Aorta (tissue), 5 donors: ENCODE measurements around the gene SYNPO. TPM values are rescaled to one million over a fixed set of nuclear protein-coding genes. Genes with fewer than 3 reads are reported as not detected.

ENCODE experiments used
- ATAC-seq: fragments of 200-7000 bp; cut with Tn5 transposase; one replicate; pipeline ENCODE4 v1.9.1; 2022; ENCODE audit warnings: moderate library complexity; ENCODE audit not compliant: low FRiP score
- DNase-seq, 2 donors: peaks; one replicate each; pipeline ENCODE4 v3.0.0-alpha.2; 2020
- H3K27ac ChIP-seq, 2 donors: one replicate each; pipeline ENCODE4 v1.5.1; 2013; ENCODE audit warnings: low read length in 2 of 2, mild to moderate bottlenecking in 2 of 2, moderate library complexity in 2 of 2, control low read depth in 1 of 2, inconsistent platforms in 1 of 2, low read depth in 1 of 2
- H3K27me3 ChIP-seq, 2 donors: one replicate each; pipeline ENCODE4 v1.6.1; 2013; ENCODE audit warnings: control low read depth in 1 of 2, low read length in 1 of 2, mild to moderate bottlenecking in 1 of 2, moderate library complexity in 1 of 2; ENCODE audit not compliant: insufficient read depth in 2 of 2, control insufficient read depth in 1 of 2
- H3K36me3 ChIP-seq, 2 donors: one replicate each; pipeline ENCODE4 v1.6.1; 2013; ENCODE audit warnings: control low read depth in 1 of 2, low read length in 1 of 2, mild to moderate bottlenecking in 1 of 2; ENCODE audit not compliant: insufficient read depth in 2 of 2, control insufficient read depth in 1 of 2
- H3K4me1 ChIP-seq, 2 donors: one replicate each; pipeline ENCODE4 v1.6.1; 2013; ENCODE audit warnings: low read length in 2 of 2, control low read depth in 1 of 2, mild to moderate bottlenecking in 1 of 2, moderate library complexity in 1 of 2; ENCODE audit not compliant: insufficient read depth in 2 of 2, control insufficient read depth in 1 of 2
- H3K4me3 ChIP-seq, 2 donors: one replicate each; pipeline ENCODE4 v1.5.1; 2013; ENCODE audit warnings: low read length in 2 of 2, control low read depth in 1 of 2, mild to moderate bottlenecking in 1 of 2
- H3K9me3 ChIP-seq: one replicate; pipeline ENCODE4 v1.6.1; 2013; ENCODE audit warnings: mild to moderate bottlenecking, low read length; ENCODE audit not compliant: control insufficient read depth
- WGBS, 2 donors: extraction: QIAGEN DNeasy Blood & Tissue Kit; methylation state at CpG; one replicate each; pipeline ENCODE4 v1.1.7; 2013; 5-methylcytosine and 5-hydroxymethylcytosine counted together
- intact Hi-C, 2 donors: fragments of 100-400 bp; cut with DNase I; formaldehyde crosslinking; loops; one replicate each; pipeline versions ENCODE4 v1.14.2 to v1.15.0; 2022
- long read RNA-seq, 2 donors: library from polyadenylated mRNA; unstranded; transcript quantifications; one replicate each; pipeline ENCODE4 v2.0.0, GENCODE V29; 2020 to 2021
- polyA plus RNA-seq, 2 donors: library from polyadenylated mRNA; stranded (reverse); fragments of 200-250 nt; gene quantifications; one replicate each; pipeline ENCODE4 v1.2.3, GENCODE V29; 2013
- total RNA-seq, 2 donors: library from RNA; stranded (reverse); fragmentation: NEBNext Ultra II Directional; extraction: Animal tissue kit (Norgen Biotek cat#: 25700); gene quantifications; one replicate each; pipeline ENCODE4 v1.2.1, GENCODE V29; 2021
- donor health status: healthy with polysubstance abuse.
- donor health status: Bipolar disorder and iron deficiency.
- donor health status: DM: no; HTN: no; CAD: no.
- donor health status: DM: no; HTN: no; CAD: no.
- donor health status: DM: yes; HTN: yes; CAD: no.

The SYNPO gene, protein sequence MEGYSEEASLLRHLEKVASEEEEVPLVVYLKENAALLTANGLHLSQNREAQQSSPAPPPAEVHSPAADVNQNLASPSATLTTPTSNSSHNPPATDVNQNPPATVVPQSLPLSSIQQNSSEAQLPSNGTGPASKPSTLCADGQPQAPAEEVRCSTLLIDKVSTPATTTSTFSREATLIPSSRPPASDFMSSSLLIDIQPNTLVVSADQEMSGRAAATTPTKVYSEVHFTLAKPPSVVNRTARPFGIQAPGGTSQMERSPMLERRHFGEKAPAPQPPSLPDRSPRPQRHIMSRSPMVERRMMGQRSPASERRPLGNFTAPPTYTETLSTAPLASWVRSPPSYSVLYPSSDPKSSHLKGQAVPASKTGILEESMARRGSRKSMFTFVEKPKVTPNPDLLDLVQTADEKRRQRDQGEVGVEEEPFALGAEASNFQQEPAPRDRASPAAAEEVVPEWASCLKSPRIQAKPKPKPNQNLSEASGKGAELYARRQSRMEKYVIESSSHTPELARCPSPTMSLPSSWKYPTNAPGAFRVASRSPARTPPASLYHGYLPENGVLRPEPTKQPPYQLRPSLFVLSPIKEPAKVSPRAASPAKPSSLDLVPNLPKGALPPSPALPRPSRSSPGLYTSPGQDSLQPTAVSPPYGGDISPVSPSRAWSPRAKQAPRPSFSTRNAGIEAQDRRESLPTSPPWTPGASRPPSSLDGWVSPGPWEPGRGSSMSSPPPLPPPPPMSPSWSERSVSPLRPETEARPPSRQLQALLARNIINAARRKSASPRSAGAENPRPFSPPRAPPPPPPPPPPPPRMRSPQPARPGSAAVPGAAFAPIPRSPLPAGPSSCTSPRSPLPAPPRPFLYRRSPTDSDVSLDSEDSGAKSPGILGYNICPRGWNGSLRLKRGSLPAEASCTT
- 100 to 1,000 TPM; 327 to 478 TPM for total RNA-seq
- 100 to 1,000 TPM; 228 to 486 TPM for polyA plus RNA-seq
- long read RNA-seq, donor 1, partial matches to known transcripts: 288 of 327 reads
- long read RNA-seq, donor 1, other reads (novel, unspliced or antisense): 39 of 327 reads
- long read RNA-seq, donor 2, full-length matches to known transcripts: 6 of 182 reads
- long read RNA-seq, donor 2, partial matches to known transcripts: 137 of 182 reads
- long read RNA-seq, donor 2, other reads (novel, unspliced or antisense): 39 of 182 reads

- intact Hi-C loops: loop anchor here in 1 of 2 donors (5.0 kb wide), 1 partner anchor 38 kb away; no protein-coding TSS in a partner anchor
- DNase-seq: peak; percentile 85 to 91
Observed at GRCh38 chr5:150640311-150641005, at the start of gene SYNPO. SYNPO (plus strand) TSS chr5:150640660; CDS start chr5:150648276, 7,616 bp downstream.

DNA sequence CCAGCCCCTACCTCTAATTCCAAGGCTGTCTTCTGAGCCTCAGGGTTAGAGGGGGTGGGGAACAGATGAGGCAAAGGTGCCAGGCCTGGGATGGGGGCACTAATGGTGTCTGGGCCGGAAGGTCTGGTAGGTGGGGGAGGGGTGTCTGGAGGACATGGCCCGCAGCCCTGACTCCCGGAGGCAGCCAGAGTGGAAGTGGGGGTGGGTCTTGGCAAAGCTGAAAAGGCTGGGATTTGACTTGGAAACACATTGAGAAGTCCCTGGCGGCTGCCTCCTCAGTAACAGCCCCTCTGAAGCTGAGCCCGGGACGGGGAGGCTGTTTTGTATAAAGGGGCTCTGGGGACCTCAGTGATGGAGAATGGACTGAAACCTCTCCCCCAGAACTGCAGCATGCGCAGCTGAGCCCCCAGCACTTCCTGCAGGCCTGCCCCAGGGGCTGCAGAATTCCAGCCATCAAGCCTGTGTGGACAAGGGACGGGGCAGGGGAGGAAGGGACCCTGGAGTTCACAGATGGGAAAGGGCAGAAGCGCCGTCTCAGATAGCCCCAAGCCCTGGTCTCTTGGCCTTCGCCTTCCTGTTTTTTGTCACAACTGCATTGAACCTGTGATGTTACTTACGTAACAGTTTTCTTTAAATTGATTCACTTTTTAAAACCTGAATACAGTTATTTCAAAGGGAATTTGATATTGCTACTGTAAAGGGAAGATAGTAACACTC is 49.3 kb upstream of the SYNPO start:
- H3K9me3 ChIP-seq: no peaks in the 10 kb centered on the region
- DNase-seq: peak; percentile 80 to 82
- no peaks in the 10 kb centered on the region for H3K27me3 ChIP-seq
- 7 to 12% methylated on average over 12 of the region's 12 CpGs for WGBS, 2 donors
- peak; percentile 64 for ATAC-seq
- H3K4me1 ChIP-seq: peaks cover 3 to 6% of the 10 kb centered on the region in 2 donors
- intact Hi-C loops: loop anchor here in 1 of 2 donors (5.0 kb wide), 1 partner anchor 36 kb away; no protein-coding TSS in a partner anchor
- peak overlapping the region in 1 of 2 donors; percentile 84 for H3K27ac ChIP-seq
- H3K36me3 ChIP-seq: no peaks in the 10 kb centered on the region
- no peak overlapping the region for H3K4me3 ChIP-seq

More at GRCh38 chr5:150640311-150641005, at the start of gene SYNPO:
- no peaks in the 10 kb centered on the region for H3K27me3 ChIP-seq
- no peaks in the 10 kb centered on the region for H3K9me3 ChIP-seq
- peak; percentile 81 for ATAC-seq
- WGBS, 2 donors: 1 to 5% methylated on average over 14 of the region's 14 CpGs
- peaks cover 2 to 6% of the 10 kb centered on the region in 2 donors for H3K4me1 ChIP-seq
- no peak within 1 kb of the TSS for H3K4me3 ChIP-seq
- peak within 1 kb of the TSS; percentile 89 to 93 for H3K27ac ChIP-seq
- H3K36me3 ChIP-seq: no peaks in the 10 kb centered on the region

DNA sequence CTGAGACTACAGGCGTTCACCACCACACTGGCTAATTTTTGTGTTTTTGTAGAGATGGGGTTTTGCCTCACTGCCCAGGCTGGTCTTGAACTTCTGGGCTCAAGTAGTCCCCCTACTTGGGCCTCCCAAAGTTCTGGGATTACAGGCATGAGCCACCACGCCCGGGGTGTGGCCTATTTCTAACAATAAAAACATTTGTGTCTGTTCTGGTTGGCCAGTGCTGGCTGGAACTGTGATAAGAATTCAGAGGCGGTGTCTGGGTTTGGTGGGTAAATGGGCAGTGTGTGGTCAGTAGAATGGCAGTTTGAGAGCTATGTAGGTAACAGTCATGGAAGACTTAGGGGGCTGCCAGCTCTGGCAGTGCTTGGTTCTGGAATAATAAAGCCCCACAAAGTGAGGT is 46.9 kb upstream of the SYNPO start:
- intact Hi-C loops: loop anchor here in 1 of 2 donors (5.0 kb wide), 1 partner anchor 34 kb away; no protein-coding TSS in a partner anchor
- DNase-seq: peak; percentile 59 to 75
- Histone ChIP-seq H3K27me3 (no peaks in the 10 kb centered on the region), H3K9me3 (no peaks in the 10 kb centered on the region), H3K27ac (peak overlapping the region; percentile 81 to 98), H3K36me3 (no peaks in the 10 kb centered on the region), H3K4me1 (peaks cover 3 to 6% of the 10 kb centered on the region in 2 donors), H3K4me3 (no peak overlapping the region)
- ATAC-seq: no peak
- WGBS, 2 donors: 16 to 25% methylated on average over 4 of the region's 4 CpGs

DNA sequence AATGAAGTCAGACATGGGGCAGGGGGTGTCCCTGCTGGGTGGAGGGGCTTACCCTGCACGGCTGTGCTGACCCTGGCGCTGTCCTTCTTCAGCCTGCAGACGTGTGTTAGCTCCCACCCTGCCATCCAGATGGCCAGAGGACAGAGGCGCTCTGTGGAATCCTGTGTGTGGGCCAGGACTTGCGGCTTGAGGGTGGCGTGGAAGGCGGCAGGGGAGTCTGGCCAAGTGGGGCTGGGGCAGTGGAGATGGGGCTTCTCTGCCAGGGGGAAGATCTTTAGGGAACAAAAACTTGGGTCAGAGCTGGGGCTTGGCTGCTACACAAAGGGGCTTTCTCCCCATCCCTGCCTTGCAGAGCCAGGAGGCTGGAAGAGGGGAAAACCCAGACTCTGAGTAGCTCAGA is 46.5 kb upstream of the SYNPO start:
- H3K9me3 ChIP-seq: no peaks in the 10 kb centered on the region
- peak overlapping the region; percentile 81 to 98 for H3K27ac ChIP-seq
- peak; percentile 56 to 75 for DNase-seq
- intact Hi-C loops: loop anchor here (2.0 to 5.0 kb wide), 3 partner anchors 25 to 49 kb away; no protein-coding TSS in a partner anchor
- H3K27me3 ChIP-seq: no peaks in the 10 kb centered on the region
- no peaks in the 10 kb centered on the region for H3K36me3 ChIP-seq
- peaks cover 3 to 6% of the 10 kb centered on the region in 2 donors for H3K4me1 ChIP-seq
- H3K4me3 ChIP-seq: no peak overlapping the region
- WGBS, 2 donors: 0 to 12% methylated on average over 7 of the region's 7 CpGs
- ATAC-seq: no peak

- ATAC-seq (peak; percentile 17), DNase-seq (peak; percentile 79 to 80)
- Histone ChIP-seq H3K4me3 (no peak overlapping the region), H3K4me1 (peaks cover 0 to 6% of the 10 kb centered on the region in 2 donors), H3K27ac (peak overlapping the region; percentile 81 to 98), H3K27me3 (no peaks in the 10 kb centered on the region), H3K9me3 (no peaks in the 10 kb centered on the region), H3K36me3 (no peaks in the 10 kb centered on the region)
- WGBS, 2 donors: 5 to 6% methylated on average over 12 of the region's 12 CpGs
- intact Hi-C loops: loop anchor here in 1 of 2 donors (2.0 kb wide), 2 partner anchors 23 to 47 kb away; no protein-coding TSS in a partner anchor
Observed at GRCh38 chr5:150595466-150596031, 44.9 kb upstream of the SYNPO start.

DNA sequence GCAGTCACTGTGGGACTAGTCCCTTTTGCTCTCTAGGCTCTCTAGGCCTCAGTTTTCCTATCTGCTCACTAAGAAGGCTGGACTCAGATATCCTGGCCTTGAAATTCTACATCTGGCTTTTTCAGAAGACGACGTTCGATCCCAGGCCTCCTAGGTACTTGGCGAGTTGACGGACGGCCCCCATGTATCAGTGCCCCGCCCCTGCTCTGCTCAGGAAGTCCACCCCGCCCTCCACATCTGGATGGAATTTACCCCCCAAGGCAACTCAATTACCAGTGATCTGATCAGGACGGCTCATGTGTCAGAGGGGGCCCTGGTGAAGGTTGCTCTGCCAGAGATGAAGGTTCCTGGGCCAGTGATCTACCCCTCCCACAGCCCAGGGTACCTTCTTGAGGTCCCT is 44.1 kb upstream of the SYNPO start:
- H3K4me1 ChIP-seq: peaks cover 0 to 6% of the 10 kb centered on the region in 2 donors
- intact Hi-C loops: no loop called here

DNA sequence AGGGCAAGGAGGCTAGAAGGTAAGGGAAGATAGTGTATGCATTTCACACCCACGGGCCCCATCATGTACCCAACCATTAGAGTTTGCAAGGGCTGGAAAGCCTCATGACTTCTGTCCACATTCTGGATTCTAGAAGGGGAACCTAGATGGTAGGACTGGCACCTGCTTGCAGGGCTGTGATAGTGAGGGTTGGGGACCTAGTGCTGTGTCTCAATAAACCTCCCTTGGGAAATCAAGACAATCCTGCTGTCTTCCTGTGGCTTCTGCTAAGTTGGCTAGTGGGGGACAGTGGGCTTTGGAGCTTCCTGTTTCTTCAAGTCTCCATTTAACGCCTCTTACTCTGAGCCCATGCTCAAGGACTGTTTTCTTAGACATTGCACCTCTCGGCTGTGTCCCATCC is 43.6 kb upstream of the SYNPO start:
- ATAC-seq (no peak), DNase-seq (peak in 1 of 2 donors; percentile 20)
- intact Hi-C loops: no loop called here
- 75 to 79% methylated on average over 3 of the region's 3 CpGs for WGBS, 2 donors
- H3K9me3 ChIP-seq: no peaks in the 10 kb centered on the region
- peaks cover 3 to 6% of the 10 kb centered on the region in 2 donors for H3K4me1 ChIP-seq
- H3K4me3 ChIP-seq: no peak overlapping the region
- no peaks in the 10 kb centered on the region for H3K36me3 ChIP-seq
- no peaks in the 10 kb centered on the region for H3K27me3 ChIP-seq
- H3K27ac ChIP-seq: peak overlapping the region; percentile 20 to 92

More for the DNA sequence above, 44.1 kb upstream of the SYNPO start:
- H3K4me3 ChIP-seq: no peak overlapping the region
- DNase-seq (peak; percentile 45 to 72), ATAC-seq (no peak)
- no peaks in the 10 kb centered on the region for H3K27me3 ChIP-seq
- WGBS, 2 donors: 65 to 67% methylated on average over 9 of the region's 9 CpGs
- H3K9me3 ChIP-seq: no peaks in the 10 kb centered on the region
- H3K36me3 ChIP-seq: no peaks in the 10 kb centered on the region
- peak overlapping the region; percentile 71 to 92 for H3K27ac ChIP-seq
